ENCODE measurements around the gene AKAP13.
"Not testable (repeated sequence)": the region's sequence is repeated elsewhere in the genome, so short reads cannot be mapped to it uniquely, and the experiment has no call there.

Gene AKAP13

DNA sequence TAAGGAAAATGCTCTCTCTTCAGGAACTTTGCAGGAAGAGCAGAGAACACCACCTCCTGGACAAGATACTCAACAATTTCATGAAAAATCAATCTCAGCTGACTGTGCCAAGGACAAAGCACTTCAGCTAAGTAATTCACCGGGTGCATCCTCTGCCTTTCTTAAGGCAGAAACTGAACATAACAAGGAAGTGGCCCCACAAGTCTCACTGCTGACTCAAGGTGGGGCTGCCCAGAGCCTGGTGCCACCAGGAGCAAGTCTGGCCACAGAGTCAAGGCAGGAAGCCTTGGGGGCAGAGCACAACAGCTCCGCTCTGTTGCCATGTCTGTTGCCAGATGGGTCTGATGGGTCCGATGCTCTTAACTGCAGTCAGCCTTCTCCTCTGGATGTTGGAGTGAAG lies 200.5 kb downstream of the AKAP13 start:
- Histone ChIP-seq H3K4me1 (ENCODE audit: control insufficient read depth, insufficient read depth, low read length) (no peaks in the 10 kb centered on the region), H3K4me3 (ENCODE audit: low read length) (no peak overlapping the region), H3K9me3 (ENCODE audit: control insufficient read depth, insufficient read depth, low read length) (no peaks in the 10 kb centered on the region), H3K27ac (ENCODE audit: low read length) (no peak overlapping the region), H3K27me3 (ENCODE audit: control insufficient read depth, insufficient read depth, low read length) (no peaks in the 10 kb centered on the region), H3K36me3 (ENCODE audit: control insufficient read depth, insufficient read depth, low read length) (peaks cover 6% of the 10 kb centered on the region; the same call in 1 of the 2 replicates)
- no CpG with 5 or more reads among the region's 3 CpGs for WGBS (ENCODE audit: insufficient coverage, insufficient read length)
- no peak for DNase-seq (ENCODE audit: low read depth, low spot score)

DNA sequence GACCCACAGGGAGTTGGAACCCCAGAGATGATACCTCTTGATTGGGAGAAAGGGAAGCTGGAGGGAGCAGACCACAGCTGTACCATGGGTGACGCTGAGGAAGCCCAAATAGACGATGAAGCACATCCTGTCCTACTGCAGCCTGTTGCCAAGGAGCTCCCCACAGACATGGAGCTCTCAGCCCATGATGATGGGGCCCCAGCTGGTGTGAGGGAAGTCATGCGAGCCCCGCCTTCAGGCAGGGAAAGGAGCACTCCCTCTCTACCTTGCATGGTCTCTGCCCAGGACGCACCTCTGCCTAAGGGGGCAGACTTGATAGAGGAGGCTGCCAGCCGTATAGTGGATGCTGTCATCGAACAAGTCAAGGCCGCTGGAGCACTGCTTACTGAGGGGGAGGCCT lies 201.1 kb downstream of the AKAP13 start:
- no CpG with 5 or more reads among the region's 8 CpGs for WGBS (ENCODE audit: insufficient coverage, insufficient read length)
- DNase-seq (ENCODE audit: low read depth, low spot score) = no peak
- H3K27me3 ChIP-seq (ENCODE audit: control insufficient read depth, insufficient read depth, low read length) = no peaks in the 10 kb centered on the region
- H3K36me3 ChIP-seq (ENCODE audit: control insufficient read depth, insufficient read depth, low read length) = peaks cover 6% of the 10 kb centered on the region; the same call in 1 of the 2 replicates
- no peaks in the 10 kb centered on the region for H3K4me1 ChIP-seq (ENCODE audit: control insufficient read depth, insufficient read depth, low read length)
- H3K9me3 ChIP-seq (ENCODE audit: control insufficient read depth, insufficient read depth, low read length) = no peaks in the 10 kb centered on the region
- no peak overlapping the region for H3K4me3 ChIP-seq (ENCODE audit: low read length)
- no peak overlapping the region for H3K27ac ChIP-seq (ENCODE audit: low read length)

DNA sequence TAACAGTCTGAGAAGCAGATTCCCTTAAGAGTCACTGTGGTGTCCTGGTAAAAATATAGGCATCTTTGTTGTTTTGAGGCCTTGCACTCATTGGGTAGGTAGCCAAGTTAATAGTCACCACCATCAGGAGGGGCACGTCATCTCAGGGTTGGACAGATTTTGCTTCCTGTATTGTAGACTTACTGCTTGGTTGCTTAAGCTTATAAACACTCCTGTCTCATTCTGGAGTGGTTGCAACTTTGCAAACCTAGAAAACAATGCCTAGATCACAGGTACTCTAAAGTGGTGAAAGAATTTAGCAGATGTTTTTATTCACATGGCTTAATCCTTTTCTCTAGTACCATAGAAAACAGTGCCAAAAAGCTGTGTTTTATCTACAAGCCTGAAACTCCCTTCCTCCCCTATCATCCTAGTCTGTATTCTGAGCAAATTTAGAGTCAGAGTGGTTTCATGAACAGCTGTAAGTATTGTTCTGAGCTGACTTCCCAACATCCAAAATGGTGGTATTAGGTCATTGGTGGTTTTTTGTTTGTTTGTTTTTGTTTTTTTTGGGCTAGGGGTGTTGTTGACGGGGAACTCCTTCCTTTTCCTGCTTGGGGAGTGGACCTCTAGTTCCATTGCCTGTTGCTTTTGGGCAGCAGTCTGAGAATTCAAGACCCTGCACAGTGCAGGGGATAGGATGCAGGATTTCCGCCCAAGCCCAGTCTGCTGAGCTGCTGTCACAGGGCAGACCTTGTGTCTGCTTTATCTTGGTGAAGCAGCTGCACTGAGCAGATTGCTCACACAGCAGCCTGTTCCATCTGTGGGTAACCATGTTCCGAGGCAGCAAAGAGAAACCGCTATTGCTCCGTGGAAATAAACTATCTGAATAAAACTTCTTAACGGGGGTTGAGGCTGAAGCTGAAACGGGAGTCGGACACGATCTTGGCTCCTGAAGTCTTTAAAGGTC lies 202.0 kb downstream of the AKAP13 start:
- Histone ChIP-seq H3K27me3 (ENCODE audit: control insufficient read depth, insufficient read depth, low read length) (no peaks in the 10 kb centered on the region), H3K9me3 (ENCODE audit: control insufficient read depth, insufficient read depth, low read length) (no peaks in the 10 kb centered on the region), H3K27ac (ENCODE audit: low read length) (no peak overlapping the region), H3K4me3 (ENCODE audit: low read length) (no peak overlapping the region), H3K4me1 (ENCODE audit: control insufficient read depth, insufficient read depth, low read length) (no peaks in the 10 kb centered on the region), H3K36me3 (ENCODE audit: control insufficient read depth, insufficient read depth, low read length) (peaks cover 6% of the 10 kb centered on the region; the same call in 1 of the 2 replicates)
- no CpG with 5 or more reads among the region's 10 CpGs for WGBS (ENCODE audit: insufficient coverage, insufficient read length)
- DNase-seq (ENCODE audit: low read depth, low spot score) = no peak

DNA sequence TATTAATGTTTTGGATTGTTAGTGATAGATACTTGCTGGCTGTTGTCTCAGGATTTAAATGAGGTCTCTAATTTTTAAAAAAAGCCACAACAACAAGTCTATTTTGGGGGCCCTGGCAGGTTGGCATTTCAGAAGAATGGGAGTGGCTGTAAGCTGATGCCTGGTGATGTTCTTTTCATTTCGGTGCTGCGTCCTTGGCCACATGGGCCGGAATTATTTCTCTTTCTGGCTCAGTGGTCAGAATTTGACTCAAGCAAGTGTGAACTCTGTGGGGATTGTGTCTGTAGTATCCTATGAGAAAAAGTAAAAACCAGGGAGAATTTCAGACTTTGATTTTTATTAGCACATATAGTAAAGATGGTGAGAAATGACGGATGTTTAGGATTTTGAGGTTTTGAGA lies 203.0 kb downstream of the AKAP13 start:
- H3K4me1 ChIP-seq (ENCODE audit: control insufficient read depth, insufficient read depth, low read length) = peaks cover 1% of the 10 kb centered on the region; the same call in 1 of the 2 replicates
- no peaks in the 10 kb centered on the region for H3K27me3 ChIP-seq (ENCODE audit: control insufficient read depth, insufficient read depth, low read length)
- H3K36me3 ChIP-seq (ENCODE audit: control insufficient read depth, insufficient read depth, low read length) = peaks cover 6% of the 10 kb centered on the region; the same call in 1 of the 2 replicates
- WGBS (ENCODE audit: insufficient coverage, insufficient read length) = 100% methylated on average over 1 of the region's 4 CpGs
- H3K4me3 ChIP-seq (ENCODE audit: low read length) = no peak overlapping the region; the same call in 1 of the 2 replicates
- no peak for DNase-seq (ENCODE audit: low read depth, low spot score)
- H3K9me3 ChIP-seq (ENCODE audit: control insufficient read depth, insufficient read depth, low read length) = no peaks in the 10 kb centered on the region
- H3K27ac ChIP-seq (ENCODE audit: low read length) = no peak overlapping the region

DNA sequence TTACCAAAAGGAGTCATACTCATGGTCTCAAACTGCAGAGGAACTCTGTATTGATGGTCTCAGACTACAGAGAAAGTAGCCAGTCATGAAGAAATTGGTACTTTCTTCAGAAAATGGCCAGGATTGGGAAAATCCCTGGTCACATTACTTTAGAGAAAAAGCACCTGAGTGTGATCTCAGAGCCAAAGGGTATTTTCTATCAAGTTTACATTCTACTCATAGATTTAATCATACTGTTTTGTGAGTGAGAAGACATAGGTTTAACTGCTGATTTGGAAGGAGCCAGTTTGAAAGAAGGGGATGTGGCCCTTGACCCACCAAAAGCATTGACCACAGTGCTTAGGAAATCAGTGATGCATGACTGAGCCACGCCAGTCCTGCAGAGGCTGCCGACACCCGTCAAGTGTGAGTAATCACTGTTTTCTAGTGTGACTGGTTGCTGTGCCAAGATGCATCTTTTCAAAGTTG lies 203.6 kb downstream of the AKAP13 start:
- Histone ChIP-seq H3K36me3 (ENCODE audit: control insufficient read depth, insufficient read depth, low read length) (peaks cover 6% of the 10 kb centered on the region; the same call in 1 of the 2 replicates), H3K27me3 (ENCODE audit: control insufficient read depth, insufficient read depth, low read length) (no peaks in the 10 kb centered on the region), H3K4me1 (ENCODE audit: control insufficient read depth, insufficient read depth, low read length) (peaks cover 1% of the 10 kb centered on the region; the same call in 1 of the 2 replicates), H3K4me3 (ENCODE audit: low read length) (no peak overlapping the region), H3K9me3 (ENCODE audit: control insufficient read depth, insufficient read depth, low read length) (no peaks in the 10 kb centered on the region), H3K27ac (ENCODE audit: low read length) (no peak overlapping the region)
- WGBS (ENCODE audit: insufficient coverage, insufficient read length) = no CpG with 5 or more reads among the region's 3 CpGs
- DNase-seq (ENCODE audit: low read depth, low spot score) = no peak

DNA sequence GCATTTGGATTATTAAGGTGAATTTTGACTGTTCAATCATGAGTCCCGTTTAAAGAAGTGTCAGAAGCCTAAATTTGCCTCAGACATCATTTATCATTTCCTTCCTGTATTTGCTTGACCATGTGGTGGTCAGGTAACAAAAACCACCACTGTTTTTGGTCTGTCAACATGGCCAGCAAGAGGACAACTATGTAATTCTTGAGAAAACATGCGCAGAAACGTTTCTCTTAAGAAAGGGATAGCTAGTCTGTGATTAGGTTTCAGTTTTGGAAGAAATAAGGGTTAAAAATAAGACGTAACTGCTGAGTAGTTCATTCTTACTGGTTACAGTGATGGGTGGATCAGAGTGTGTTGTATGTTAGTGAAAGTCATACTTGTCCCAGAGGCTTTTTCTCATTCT lies 204.5 kb downstream of the AKAP13 start:
- Histone ChIP-seq H3K4me3 (ENCODE audit: low read length) (no peak overlapping the region), H3K36me3 (ENCODE audit: control insufficient read depth, insufficient read depth, low read length) (peaks cover 4% of the 10 kb centered on the region; the same call in 1 of the 2 replicates), H3K27me3 (ENCODE audit: control insufficient read depth, insufficient read depth, low read length) (no peaks in the 10 kb centered on the region), H3K9me3 (ENCODE audit: control insufficient read depth, insufficient read depth, low read length) (no peaks in the 10 kb centered on the region), H3K4me1 (ENCODE audit: control insufficient read depth, insufficient read depth, low read length) (peaks cover 1% of the 10 kb centered on the region; the same call in 1 of the 2 replicates), H3K27ac (ENCODE audit: low read length) (no peak overlapping the region)
- no peak for DNase-seq (ENCODE audit: low read depth, low spot score)
- 100% methylated on average over 1 of the region's 4 CpGs for WGBS (ENCODE audit: insufficient coverage, insufficient read length)

DNA sequence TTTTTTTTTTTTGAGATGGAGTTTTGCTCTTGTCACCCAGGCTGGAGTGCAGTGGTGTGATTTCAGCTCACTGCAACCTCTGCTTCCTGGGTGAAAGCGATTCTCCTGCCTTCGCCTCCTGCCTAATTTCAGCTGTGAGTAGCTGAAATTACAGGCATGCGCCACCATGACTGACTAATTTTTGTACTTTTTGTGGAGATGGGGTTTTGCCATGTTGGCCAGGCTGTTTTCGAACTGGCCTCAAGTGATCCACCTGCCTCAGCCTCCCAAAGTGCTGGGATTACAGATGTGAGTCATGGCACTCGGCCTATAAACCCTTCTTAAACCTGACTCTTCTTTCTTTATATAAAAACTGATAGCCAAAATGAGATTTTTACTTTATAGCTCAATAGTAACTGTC lies 205.8 kb downstream of the AKAP13 start:
- not testable (repeated sequence) for H3K4me3 ChIP-seq (ENCODE audit: low read length); H3K27ac ChIP-seq (ENCODE audit: low read length); DNase-seq (ENCODE audit: low read depth, low spot score); H3K36me3 ChIP-seq (ENCODE audit: control insufficient read depth, insufficient read depth, low read length); H3K4me1 ChIP-seq (ENCODE audit: control insufficient read depth, insufficient read depth, low read length); H3K27me3 ChIP-seq (ENCODE audit: control insufficient read depth, insufficient read depth, low read length); H3K9me3 ChIP-seq (ENCODE audit: control insufficient read depth, insufficient read depth, low read length)
- WGBS (ENCODE audit: insufficient coverage, insufficient read length) = no CpG with 5 or more reads among the region's 5 CpGs

DNA sequence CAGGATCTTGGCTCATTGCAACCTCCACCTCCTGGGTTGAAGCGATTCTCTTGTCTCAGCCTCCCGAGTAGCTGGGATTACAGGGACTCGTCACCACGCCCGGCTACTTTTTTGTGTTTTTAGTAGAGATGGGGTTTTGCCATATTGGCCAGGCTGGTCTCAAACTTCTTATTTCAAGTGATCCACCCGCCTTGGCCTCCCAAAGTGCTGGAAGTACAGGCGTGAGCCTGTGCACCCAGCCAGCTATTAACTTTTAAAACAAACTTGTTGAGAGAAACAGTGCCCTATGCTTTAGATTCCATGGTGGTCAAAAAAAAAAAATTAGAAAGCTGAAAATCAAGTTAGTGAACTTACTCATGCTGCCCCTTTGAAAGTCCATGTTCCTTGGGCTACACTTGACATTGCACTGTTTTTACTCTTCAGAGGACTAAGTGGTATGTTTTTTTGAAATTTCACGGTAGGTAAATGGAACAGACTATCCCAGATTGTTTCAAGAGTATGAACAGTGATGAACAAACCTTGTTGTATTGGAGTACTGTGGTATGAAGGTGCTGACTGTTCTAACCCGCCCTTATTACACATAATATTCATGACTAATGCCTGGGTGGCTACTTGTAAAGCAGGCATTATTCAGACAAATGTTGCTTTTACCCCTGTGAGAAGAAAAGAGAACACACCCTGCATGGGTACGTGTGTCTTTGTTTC lies 207.5 kb downstream of the AKAP13 start:
- Histone ChIP-seq H3K9me3 (ENCODE audit: control insufficient read depth, insufficient read depth, low read length) (no peaks in the 10 kb centered on the region), H3K4me1 (ENCODE audit: control insufficient read depth, insufficient read depth, low read length) (peaks cover 1% of the 10 kb centered on the region; the same call in 1 of the 2 replicates), H3K36me3 (ENCODE audit: control insufficient read depth, insufficient read depth, low read length) (no peaks in the 10 kb centered on the region), H3K27me3 (ENCODE audit: control insufficient read depth, insufficient read depth, low read length) (no peaks in the 10 kb centered on the region), H3K27ac (ENCODE audit: low read length) (no peak overlapping the region), H3K4me3 (ENCODE audit: low read length) (no peak overlapping the region)
- no peak for DNase-seq (ENCODE audit: low read depth, low spot score)
- WGBS (ENCODE audit: insufficient coverage, insufficient read length) = no CpG with 5 or more reads among the region's 10 CpGs

DNA sequence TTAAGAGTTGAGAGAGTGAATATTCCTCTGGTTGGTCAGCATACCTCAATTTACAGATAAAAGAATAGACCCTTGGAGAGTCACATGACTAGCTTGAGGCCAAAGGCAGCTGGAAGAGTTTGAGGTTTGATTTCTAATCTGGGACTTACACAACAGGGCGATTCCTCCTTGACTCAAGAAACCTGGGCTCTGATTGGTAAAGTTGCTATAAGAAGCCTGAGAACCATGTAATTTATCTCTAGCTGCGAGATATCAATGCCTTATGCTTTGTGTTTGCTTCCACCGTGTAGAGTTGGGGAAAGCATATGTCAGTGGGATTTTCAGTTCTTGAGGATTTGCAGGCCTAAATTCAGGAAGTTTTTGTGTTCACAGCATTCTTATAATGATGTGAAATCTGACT lies 208.3 kb downstream of the AKAP13 start:
- Histone ChIP-seq H3K27me3 (ENCODE audit: control insufficient read depth, insufficient read depth, low read length) (no peaks in the 10 kb centered on the region), H3K4me1 (ENCODE audit: control insufficient read depth, insufficient read depth, low read length) (peaks cover 1% of the 10 kb centered on the region; the same call in 1 of the 2 replicates), H3K36me3 (ENCODE audit: control insufficient read depth, insufficient read depth, low read length) (no peaks in the 10 kb centered on the region), H3K27ac (ENCODE audit: low read length) (no peak overlapping the region), H3K9me3 (ENCODE audit: control insufficient read depth, insufficient read depth, low read length) (no peaks in the 10 kb centered on the region), H3K4me3 (ENCODE audit: low read length) (no peak overlapping the region)
- no peak for DNase-seq (ENCODE audit: low read depth, low spot score)
- no CpG with 5 or more reads among the region's 3 CpGs for WGBS (ENCODE audit: insufficient coverage, insufficient read length)

DNA sequence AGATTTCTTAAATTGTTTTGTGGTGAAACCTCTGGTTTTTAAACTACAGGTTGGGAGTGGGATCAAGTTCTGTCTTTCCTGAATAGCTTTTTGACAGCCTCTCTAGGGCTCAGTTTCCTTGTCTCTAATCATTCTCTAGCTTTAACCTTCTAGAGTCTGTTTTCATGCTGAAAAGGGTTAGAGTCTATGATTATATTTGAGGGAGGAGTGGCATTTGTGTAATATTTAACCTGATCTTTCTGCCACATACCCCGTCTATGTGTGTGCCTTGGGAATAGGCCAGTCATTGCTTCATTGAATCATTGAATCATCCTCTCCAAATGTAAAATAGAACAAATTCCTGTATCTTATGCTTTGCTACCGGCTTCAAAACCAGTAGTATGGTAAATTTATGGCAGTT lies 209.4 kb downstream of the AKAP13 start:
- Histone ChIP-seq H3K4me1 (ENCODE audit: control insufficient read depth, insufficient read depth, low read length) (peaks cover 1% of the 10 kb centered on the region; the same call in 1 of the 2 replicates), H3K36me3 (ENCODE audit: control insufficient read depth, insufficient read depth, low read length) (no peaks in the 10 kb centered on the region), H3K27ac (ENCODE audit: low read length) (no peak overlapping the region), H3K27me3 (ENCODE audit: control insufficient read depth, insufficient read depth, low read length) (no peaks in the 10 kb centered on the region), H3K4me3 (ENCODE audit: low read length) (no peak overlapping the region), H3K9me3 (ENCODE audit: control insufficient read depth, insufficient read depth, low read length) (no peaks in the 10 kb centered on the region)
- no peak for DNase-seq (ENCODE audit: low read depth, low spot score)
- no CpG with 5 or more reads among the region's 2 CpGs for WGBS (ENCODE audit: insufficient coverage, insufficient read length)

Data from iPS DF 6.9 (cell line).